Activated CD4-positive, alpha-beta memory T cell treated with anti-CD3 and anti-CD28 coated beads for 36 hours (primary cell): ENCODE data around the gene CFAP299. TPM values are rescaled to one million over a fixed set of nuclear protein-coding genes. Genes with fewer than 3 reads are reported as not detected.
"Not testable (repeated sequence)": the region's sequence is repeated elsewhere in the genome, so short reads cannot be mapped to it uniquely, and the experiment has no call there.

ENCODE experiments used
- CTCF ChIA-PET: fragments of 350-600 bp; sonication (Branson Sonifier 250); formaldehyde crosslinking; loops from one replicate; lab custom pipeline; 2021; ENCODE audit warnings: antibody characterized with exemption, inconsistent platforms; lab: Charles Lee
- POLR2A ChIA-PET: fragments of 350-600 bp; sonication (Branson Sonifier 250); formaldehyde crosslinking; loops from one replicate; lab custom pipeline; 2021; ENCODE audit warnings: antibody characterized with exemption; lab: Charles Lee
- DNase-seq: peaks from one replicate; pipeline ENCODE4 v3.0.0-alpha.2; 2020
- H3K27ac Mint-ChIP-seq: one replicate; pipeline ENCODE4 v1.8.0; 2021; ENCODE audit warnings: mixed read lengths
- H3K27me3 Mint-ChIP-seq: one replicate; pipeline ENCODE4 v1.8.0; 2021; ENCODE audit warnings: mixed read lengths
- H3K36me3 Mint-ChIP-seq: one replicate; pipeline ENCODE4 v1.8.0; 2021; ENCODE audit warnings: mixed read lengths
- H3K4me1 Mint-ChIP-seq: one replicate; pipeline ENCODE4 v1.8.0; 2021; ENCODE audit warnings: low read depth, mixed read lengths
- H3K4me3 Mint-ChIP-seq: one replicate; pipeline ENCODE4 v1.8.0; 2021; ENCODE audit warnings: mild to moderate bottlenecking, mixed read lengths
- H3K9me3 Mint-ChIP-seq: one replicate; pipeline ENCODE4 v1.8.0; 2021; ENCODE audit warnings: mixed read lengths
- intact Hi-C: fragments of 100-400 bp; cut with micrococcal nuclease; formaldehyde crosslinking; loops from one replicate; pipeline ENCODE4 v1.15.1; 2023
- total RNA-seq, 2 experiments: library from RNA; stranded (reverse); gene quantifications; one replicate each; pipeline ENCODE4 v1.2.3, GENCODE V29; 2021

Gene CFAP299
- total RNA-seq, 2 experiments from 2014 or later = not detected

DNA sequence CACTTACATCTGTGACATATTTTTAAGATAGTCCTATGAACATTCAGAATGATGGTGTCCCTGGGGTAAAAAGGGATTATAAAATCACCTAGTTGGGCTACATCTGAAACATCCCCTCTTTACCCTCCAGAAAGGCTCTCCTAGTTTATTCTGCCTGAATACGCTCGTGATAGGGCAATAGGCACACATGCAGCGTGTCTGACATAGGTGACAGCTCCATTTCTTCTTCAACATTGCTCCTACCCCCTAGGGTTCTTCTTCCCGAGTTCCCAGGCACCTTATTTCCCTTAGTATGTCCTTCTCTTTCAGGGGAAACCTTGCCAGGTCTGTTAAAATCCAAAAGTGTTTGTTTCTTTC lies 27.1 kb upstream of the CFAP299 start:
- CTCF ChIA-PET = no interaction called here
- POLR2A ChIA-PET = no interaction called here
- intact Hi-C loops = no loop called here

DNA sequence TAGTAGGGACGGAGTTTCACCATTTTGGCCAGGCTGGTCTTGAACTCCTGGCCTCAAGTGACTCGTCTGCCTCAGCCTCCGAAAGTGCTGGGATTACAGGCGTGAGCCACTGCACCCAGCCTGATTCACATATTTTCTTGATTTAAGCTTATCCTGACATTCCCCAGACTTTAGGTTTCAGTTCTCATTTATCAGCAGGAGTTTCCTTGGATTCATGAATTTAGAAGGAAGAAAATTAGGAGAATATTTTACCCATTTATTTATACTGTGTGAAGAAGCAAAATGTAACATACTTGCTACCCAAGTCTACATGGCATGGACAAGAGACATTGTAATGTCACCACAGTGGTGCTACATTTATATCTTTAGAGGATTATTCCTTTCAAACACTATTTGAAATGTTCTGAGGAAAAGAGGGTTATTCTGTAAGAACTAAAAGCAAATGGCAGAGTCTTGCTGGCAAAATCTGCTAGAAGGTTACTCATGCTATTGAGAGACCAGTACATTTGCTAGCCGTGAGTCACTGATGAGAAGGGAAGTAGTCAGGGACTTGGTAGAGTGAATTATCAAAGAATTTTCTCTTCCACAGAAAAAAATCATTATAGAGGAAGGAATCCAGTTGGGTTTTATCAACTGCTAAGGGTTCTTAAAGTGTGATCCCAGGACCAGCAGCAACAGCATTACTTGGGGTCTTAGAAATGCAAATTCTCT lies 26.1 kb upstream of the CFAP299 start:
- no peaks in the 10 kb centered on the region for H3K4me1 Mint-ChIP-seq
- no peak for DNase-seq
- peaks cover 11% of the 10 kb centered on the region for H3K27me3 Mint-ChIP-seq
- POLR2A ChIA-PET = no interaction called here
- H3K27ac Mint-ChIP-seq = no peak overlapping the region
- CTCF ChIA-PET = no interaction called here
- intact Hi-C loops = no loop called here
- H3K4me3 Mint-ChIP-seq = no peak overlapping the region
- H3K36me3 Mint-ChIP-seq = no peaks in the 10 kb centered on the region
- H3K9me3 Mint-ChIP-seq = no peaks in the 10 kb centered on the region

More for the DNA sequence above, 27.1 kb upstream of the CFAP299 start:
- no peak overlapping the region for H3K27ac Mint-ChIP-seq
- H3K36me3 Mint-ChIP-seq = no peaks in the 10 kb centered on the region
- no peak for DNase-seq
- no peaks in the 10 kb centered on the region for H3K9me3 Mint-ChIP-seq
- H3K4me1 Mint-ChIP-seq = no peaks in the 10 kb centered on the region
- H3K4me3 Mint-ChIP-seq = no peak overlapping the region
- peaks cover 11% of the 10 kb centered on the region for H3K27me3 Mint-ChIP-seq

DNA sequence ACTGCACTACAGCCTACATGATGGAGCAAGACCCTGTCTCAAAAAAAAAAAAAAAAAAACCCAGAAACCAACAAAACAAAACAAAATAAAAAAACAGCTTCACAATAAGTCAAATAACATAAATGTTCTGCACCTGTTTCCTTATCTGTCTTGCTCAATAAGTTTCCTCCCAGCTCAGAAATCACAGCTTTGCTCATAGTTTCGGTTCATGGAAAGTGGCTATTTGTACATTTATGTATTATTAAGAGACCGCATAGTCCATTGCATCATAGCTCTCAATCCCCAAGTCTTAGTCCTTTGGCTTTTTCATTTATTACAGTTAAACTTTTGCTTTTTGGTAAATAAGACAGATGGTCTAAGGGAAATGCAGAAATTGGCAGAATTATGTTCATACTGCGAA lies 24.4 kb upstream of the CFAP299 start:
- CTCF ChIA-PET = no interaction called here
- H3K4me3 Mint-ChIP-seq = no peak overlapping the region
- intact Hi-C loops = no loop called here
- no peak for DNase-seq
- POLR2A ChIA-PET = no interaction called here
- peaks cover 15% of the 10 kb centered on the region for H3K27me3 Mint-ChIP-seq
- H3K27ac Mint-ChIP-seq = no peak overlapping the region
- H3K9me3 Mint-ChIP-seq = no peaks in the 10 kb centered on the region
- H3K4me1 Mint-ChIP-seq = no peaks in the 10 kb centered on the region
- no peaks in the 10 kb centered on the region for H3K36me3 Mint-ChIP-seq

DNA sequence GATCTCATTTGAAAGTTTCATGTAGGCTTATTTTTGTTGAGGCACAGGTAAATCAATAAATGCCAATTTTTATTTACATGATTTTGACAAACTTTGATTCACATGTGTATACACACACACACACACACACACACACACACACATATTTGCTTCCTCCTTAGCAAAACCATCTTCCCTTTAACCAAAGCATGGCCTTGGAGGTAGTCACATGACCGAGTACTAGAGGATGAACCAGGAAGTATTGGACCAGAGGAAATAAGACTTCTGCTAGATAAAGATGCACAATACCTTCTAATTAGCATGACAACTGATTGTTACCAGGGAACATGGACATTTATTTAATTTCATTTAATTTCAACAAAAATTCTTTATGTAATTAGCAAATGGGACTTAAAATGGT lies 23.4 kb upstream of the CFAP299 start:
- CTCF ChIA-PET = no interaction called here
- no peak overlapping the region for H3K4me3 Mint-ChIP-seq
- H3K4me1 Mint-ChIP-seq = no peaks in the 10 kb centered on the region
- no peaks in the 10 kb centered on the region for H3K9me3 Mint-ChIP-seq
- H3K27ac Mint-ChIP-seq = no peak overlapping the region
- H3K36me3 Mint-ChIP-seq = no peaks in the 10 kb centered on the region
- peaks cover 15% of the 10 kb centered on the region for H3K27me3 Mint-ChIP-seq
- POLR2A ChIA-PET = no interaction called here
- DNase-seq = no peak
- intact Hi-C loops = no loop called here

DNA sequence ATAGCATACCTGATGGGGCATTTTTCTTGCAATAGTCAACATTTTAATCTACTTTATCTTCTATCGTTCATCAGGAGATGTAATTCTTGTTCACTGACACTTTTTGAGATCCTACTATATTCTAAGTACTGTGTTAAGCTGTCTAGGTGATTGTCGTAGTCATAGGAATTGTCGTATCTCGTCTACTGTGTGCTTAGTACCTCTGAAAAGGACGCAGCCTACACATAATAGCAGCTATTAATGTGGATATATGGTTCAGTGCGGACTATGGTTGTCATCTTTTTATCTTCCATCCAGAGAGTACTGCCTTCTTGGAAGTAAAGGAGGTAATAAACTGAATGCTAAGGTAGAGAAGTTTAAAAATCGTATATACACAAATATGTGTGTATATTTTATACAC lies 21.9 kb upstream of the CFAP299 start:
- POLR2A ChIA-PET = no interaction called here

DNA sequence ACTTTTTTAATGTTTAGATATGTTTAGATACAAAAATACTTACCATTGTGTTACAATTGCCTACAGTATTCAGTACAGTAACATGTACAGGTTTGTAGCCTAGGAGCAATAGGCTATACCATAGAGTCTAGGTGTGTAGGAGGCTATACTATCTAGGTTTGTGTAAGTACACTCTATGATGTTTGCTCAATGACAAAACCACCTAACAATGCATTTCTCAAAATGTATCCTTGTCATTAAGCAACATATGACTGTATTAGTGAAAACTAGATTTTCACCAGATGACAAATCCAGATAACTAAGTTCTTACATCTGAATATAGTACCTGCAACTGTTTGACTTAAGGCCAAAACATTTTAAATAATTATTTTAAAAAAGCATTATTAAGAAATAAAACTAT lies 19.7 kb upstream of the CFAP299 start:
- H3K27me3 Mint-ChIP-seq, CTCF ChIA-PET, intact Hi-C loops, H3K4me1 Mint-ChIP-seq, H3K9me3 Mint-ChIP-seq, H3K4me3 Mint-ChIP-seq, DNase-seq, H3K36me3 Mint-ChIP-seq, POLR2A ChIA-PET, H3K27ac Mint-ChIP-seq: not testable (repeated sequence)

More for the DNA sequence above, 21.9 kb upstream of the CFAP299 start:
- no peaks in the 10 kb centered on the region for H3K9me3 Mint-ChIP-seq
- DNase-seq = no peak
- peaks cover 8% of the 10 kb centered on the region for H3K27me3 Mint-ChIP-seq
- no peaks in the 10 kb centered on the region for H3K4me1 Mint-ChIP-seq
- CTCF ChIA-PET = no interaction called here
- H3K27ac Mint-ChIP-seq = no peak overlapping the region
- no peaks in the 10 kb centered on the region for H3K36me3 Mint-ChIP-seq
- intact Hi-C loops = no loop called here
- no peak overlapping the region for H3K4me3 Mint-ChIP-seq

DNA sequence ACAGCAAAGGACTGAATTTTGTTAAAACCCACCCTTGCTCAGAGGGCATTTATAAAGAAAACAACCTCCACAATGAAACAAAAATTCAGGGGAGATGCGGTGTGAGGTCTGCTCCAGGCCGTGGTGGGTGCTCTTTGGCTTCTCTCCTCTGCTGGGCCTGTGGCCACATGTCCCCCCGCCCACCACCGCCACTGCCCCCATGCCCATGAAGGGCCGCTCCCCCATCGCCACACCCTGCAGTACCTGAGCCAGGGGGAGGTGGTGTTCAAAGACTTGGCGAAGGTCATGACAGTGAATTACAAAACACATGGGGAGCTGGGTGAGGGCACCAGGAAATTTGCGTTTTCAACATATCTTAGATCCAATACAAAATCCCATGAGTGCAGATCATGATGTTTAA lies 14.2 kb upstream of the CFAP299 start:
- DNase-seq = no peak
- CTCF ChIA-PET = no interaction called here
- POLR2A ChIA-PET = no interaction called here
- Mint-ChIP-seq H3K27ac (no peak overlapping the region), H3K4me3 (no peak overlapping the region), H3K4me1 (no peaks in the 10 kb centered on the region), H3K27me3 (peaks cover 4% of the 10 kb centered on the region), H3K9me3 (no peaks in the 10 kb centered on the region), H3K36me3 (no peaks in the 10 kb centered on the region)
- intact Hi-C loops = no loop called here

DNA sequence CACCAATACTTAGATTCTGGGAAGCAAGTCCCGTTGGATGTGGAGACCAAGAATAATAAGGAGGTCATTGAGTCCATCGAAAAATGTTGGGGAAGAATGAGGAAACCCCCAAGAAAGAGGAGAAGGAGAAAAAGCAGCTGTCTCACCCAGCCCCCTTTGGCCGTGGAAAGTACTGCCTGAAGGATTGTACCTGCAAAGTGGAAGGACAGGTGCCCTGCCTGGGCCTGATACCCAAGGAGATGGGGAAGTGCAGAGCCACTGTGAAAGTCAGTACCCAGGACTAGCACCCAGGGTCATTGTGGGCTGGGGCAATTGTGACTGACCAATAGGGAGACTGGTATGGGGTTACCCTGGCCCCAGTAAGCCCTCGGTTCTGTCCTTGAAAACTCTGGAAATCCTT lies 13.8 kb upstream of the CFAP299 start:
- H3K4me3 Mint-ChIP-seq = no peak overlapping the region
- H3K4me1 Mint-ChIP-seq = no peaks in the 10 kb centered on the region
- ChIA-PET CTCF (no interaction called here), POLR2A (no interaction called here)
- no peaks in the 10 kb centered on the region for H3K36me3 Mint-ChIP-seq
- H3K27me3 Mint-ChIP-seq = peaks cover 4% of the 10 kb centered on the region
- DNase-seq = no peak
- H3K27ac Mint-ChIP-seq = no peak overlapping the region
- H3K9me3 Mint-ChIP-seq = no peaks in the 10 kb centered on the region
- intact Hi-C loops = no loop called here

DNA sequence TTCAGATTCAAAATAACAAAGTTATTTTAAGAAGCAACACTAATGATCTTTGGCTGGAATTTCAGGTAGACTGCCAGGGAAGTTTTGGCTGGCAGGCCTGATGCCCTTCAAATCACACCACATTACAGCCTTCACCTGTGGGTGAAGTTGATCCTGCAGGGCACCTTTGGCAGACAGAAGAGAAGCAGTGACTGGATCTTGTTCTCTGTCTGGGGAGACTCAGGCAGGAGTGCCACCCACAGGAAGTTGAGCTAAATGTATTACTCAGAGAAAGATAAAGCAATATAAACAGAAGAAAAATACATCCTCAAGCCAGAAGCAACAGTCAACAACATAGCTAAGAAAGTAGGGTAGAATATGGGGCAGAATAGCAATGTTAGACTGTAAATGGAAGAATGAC lies 12.8 kb upstream of the CFAP299 start:
- H3K4me1 Mint-ChIP-seq = no peaks in the 10 kb centered on the region
- DNase-seq = no peak
- no peaks in the 10 kb centered on the region for H3K36me3 Mint-ChIP-seq
- H3K27me3 Mint-ChIP-seq = peaks cover 4% of the 10 kb centered on the region
- POLR2A ChIA-PET = no interaction called here
- no peaks in the 10 kb centered on the region for H3K9me3 Mint-ChIP-seq
- CTCF ChIA-PET = no interaction called here
- intact Hi-C loops = no loop called here
- H3K4me3 Mint-ChIP-seq = no peak overlapping the region
- H3K27ac Mint-ChIP-seq = no peak overlapping the region

DNA sequence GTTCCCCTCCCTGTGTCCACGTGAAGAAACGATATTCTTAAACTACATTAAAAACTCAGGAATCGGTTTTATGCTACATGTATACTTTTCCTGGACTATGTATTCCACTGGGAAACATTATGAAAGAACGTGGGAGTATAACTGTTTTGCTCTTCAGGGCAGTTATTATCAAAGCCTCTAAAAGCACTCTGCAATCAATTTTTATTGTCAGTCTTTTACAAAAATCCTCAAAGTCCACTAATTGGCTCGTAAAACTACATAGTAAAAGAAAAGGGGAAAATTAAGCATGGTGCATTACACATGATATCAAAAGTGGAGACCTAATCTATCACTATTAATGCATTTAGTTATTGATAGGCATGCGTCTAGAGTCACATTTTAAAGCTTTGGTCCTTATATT lies 11.4 kb upstream of the CFAP299 start:
- ChIA-PET CTCF (no interaction called here), POLR2A (no interaction called here)
- no peak overlapping the region for H3K27ac Mint-ChIP-seq
- H3K4me3 Mint-ChIP-seq = no peak overlapping the region
- no peaks in the 10 kb centered on the region for H3K36me3 Mint-ChIP-seq
- DNase-seq = no peak
- no peaks in the 10 kb centered on the region for H3K9me3 Mint-ChIP-seq
- H3K4me1 Mint-ChIP-seq = no peaks in the 10 kb centered on the region
- H3K27me3 Mint-ChIP-seq = peaks cover 4% of the 10 kb centered on the region
- intact Hi-C loops = no loop called here

DNA sequence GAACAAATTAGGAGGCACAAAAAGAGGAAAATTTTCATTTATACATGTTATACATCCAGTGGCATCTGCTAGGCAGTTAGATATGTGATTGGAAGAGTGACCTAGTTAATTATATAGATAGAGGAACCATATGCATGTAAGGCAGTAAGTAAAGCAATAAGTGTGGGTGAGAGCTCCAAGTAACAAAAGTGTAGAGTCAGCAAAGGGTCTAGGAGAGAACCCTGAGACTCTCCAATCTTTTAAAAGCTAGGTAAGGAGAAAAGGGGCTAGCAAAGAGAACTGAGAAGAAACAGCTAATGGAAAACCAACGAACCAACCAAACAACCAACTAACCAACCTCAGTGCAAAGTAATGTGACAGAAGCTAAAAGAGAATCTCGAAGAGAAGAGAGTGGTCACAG lies 3.8 kb upstream of the CFAP299 start:
- POLR2A ChIA-PET = no interaction called here
- CTCF ChIA-PET = no interaction called here
- intact Hi-C loops = loop anchor here (10.0 kb wide), 1 partner anchor 107 kb away; no protein-coding TSS in a partner anchor

DNA sequence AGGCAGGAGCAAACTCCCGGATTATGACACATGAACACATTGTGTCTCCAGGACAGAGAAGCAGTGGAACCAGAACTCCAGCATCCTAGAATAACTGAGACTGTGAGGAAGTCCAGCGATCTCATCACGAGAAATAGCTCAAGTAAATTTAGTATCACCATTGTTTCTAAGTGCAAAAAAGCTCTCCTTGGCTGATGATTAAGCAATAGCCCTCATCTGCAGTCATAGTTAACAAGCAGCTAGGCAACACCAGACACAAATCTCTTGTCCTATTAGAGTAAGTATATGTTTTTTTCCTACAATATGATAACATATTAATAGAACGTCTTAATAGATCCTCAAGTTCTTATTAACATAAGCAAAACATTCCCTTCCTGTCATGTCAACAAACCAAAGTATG lies 2.4 kb upstream of the CFAP299 start:
- Mint-ChIP-seq H3K27ac (no peak overlapping the region), H3K4me1 (peaks cover 10% of the 10 kb centered on the region), H3K27me3 (peaks cover 13% of the 10 kb centered on the region), H3K4me3 (no peak overlapping the region), H3K9me3 (no peaks in the 10 kb centered on the region), H3K36me3 (no peaks in the 10 kb centered on the region)
- intact Hi-C loops = loop anchor here (10.0 kb wide), 1 partner anchor 108 kb away; no protein-coding TSS in a partner anchor
- CTCF ChIA-PET = interaction anchor here (1.1 kb wide), 1 partner anchor 1381 kb away, joined by 3 read pairs; no protein-coding TSS in a partner anchor
- no peak for DNase-seq
- POLR2A ChIA-PET = no interaction called here

More for the DNA sequence above, 3.8 kb upstream of the CFAP299 start:
- Mint-ChIP-seq H3K27me3 (peaks cover 13% of the 10 kb centered on the region), H3K36me3 (no peaks in the 10 kb centered on the region), H3K27ac (no peak overlapping the region), H3K9me3 (no peaks in the 10 kb centered on the region), H3K4me3 (no peak overlapping the region), H3K4me1 (peaks cover 10% of the 10 kb centered on the region)
- no peak for DNase-seq

DNA sequence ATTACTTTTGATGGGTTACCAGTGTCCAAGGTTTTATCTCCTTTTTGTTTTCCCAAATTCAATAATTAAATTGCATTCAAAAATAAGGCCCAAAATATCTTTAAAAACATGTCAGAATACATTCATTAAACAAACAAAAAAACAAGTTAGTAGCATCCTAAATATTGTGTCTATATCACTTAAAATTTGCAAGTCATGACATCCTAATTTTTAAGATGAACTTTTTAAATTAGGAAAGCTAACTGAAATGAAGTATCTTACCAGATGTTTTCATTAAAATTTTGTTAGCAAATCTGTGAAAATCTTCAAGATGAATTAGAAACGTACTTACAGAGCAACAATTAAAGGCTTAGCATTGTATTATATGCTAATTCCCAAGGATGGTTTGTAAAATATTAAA lies 962 bp upstream of the CFAP299 start:
- no peak for DNase-seq
- Mint-ChIP-seq H3K27me3 (peaks cover 19% of the 10 kb centered on the region), H3K27ac (no peak overlapping the region), H3K4me1 (peaks cover 10% of the 10 kb centered on the region), H3K9me3 (no peaks in the 10 kb centered on the region), H3K36me3 (no peaks in the 10 kb centered on the region), H3K4me3 (no peak overlapping the region)
- CTCF ChIA-PET = interaction anchor here (1.0 kb wide), 1 partner anchor 8 kb away, joined by 4 read pairs; no protein-coding TSS in a partner anchor
- intact Hi-C loops = loop anchor here (10.0 kb wide), 1 partner anchor 110 kb away; no protein-coding TSS in a partner anchor
- POLR2A ChIA-PET = no interaction called here
